GM12878 (cell line): ENCODE data around the gene SOSTDC1.

Source experiments
- GABPA ChIP-seq: IDR thresholded peaks from 2 replicates; pipeline ENCODE4 v1.6.1; 2014; ENCODE audit warnings: antibody characterized with exemption, low read depth, mild to moderate bottlenecking, inconsistent platforms
- JUNB ChIP-seq: IDR thresholded peaks from 2 replicates; pipeline ENCODE4 v1.6.1; 2016; ENCODE audit warnings: antibody characterized with exemption, mild to moderate bottlenecking
- MXI1 ChIP-seq: fragments of 150-350 bp; IDR thresholded peaks from 2 replicates; pipeline ENCODE4 v1.6.1; 2011; ENCODE audit warnings: low read depth, mild to moderate bottlenecking, inconsistent platforms, low read length, improper control_type of control experiment
- NRF1 ChIP-seq: conservative IDR thresholded peaks from 2 replicates; pipeline ENCODE4 v1.6.1; 2011; ENCODE audit warnings: mild to moderate bottlenecking, low read depth, low read length, improper control_type of control experiment
- POLR2AphosphoS5 ChIP-seq: IDR thresholded peaks from 2 replicates; pipeline ENCODE4 v1.6.1; 2011; ENCODE audit warnings: mild to moderate bottlenecking, low read length, inconsistent platforms
- SMAD1 ChIP-seq: fragments of 450-650 bp; IDR thresholded peaks from 2 replicates; pipeline ENCODE4 v1.6.1; 2018; ENCODE audit warnings: mild to moderate bottlenecking, low read depth; ENCODE audit not compliant: partially characterized antibody
- STAT3 ChIP-seq: IDR thresholded peaks from 2 replicates; pipeline ENCODE4 v1.6.1; 2011; ENCODE audit warnings: low read depth, low read length, improper control_type of control experiment
- TCF7 ChIP-seq: IDR thresholded peaks from 2 replicates; pipeline ENCODE4 v1.6.1; 2014; ENCODE audit warnings: antibody characterized with exemption, borderline replicate concordance

- TF ChIP-seq SMAD1 (no peak), MXI1 (no peak), GABPA (no peak), JUNB (no peak), POLR2AphosphoS5 (no peak), NRF1 (no peak), TCF7 (no peak), STAT3 (no peak)
Observed at GRCh38 chr7:16416289-16417282, 49.0 kb downstream of the SOSTDC1 start.
